ENCODE data around the gene CCL22.

The CCL22 gene

GRCh38 chr16:57386381-57386951 is 27.9 kb downstream of the CCL22 start:
- no peak overlapping the region for H3K27ac ChIP-seq (ENCODE audit: extremely low read depth, low read depth, low read length)
- H3K4me1 ChIP-seq (ENCODE audit: control insufficient read depth, insufficient read depth, low read length), result no peaks in the 10 kb centered on the region
- H3K4me3 ChIP-seq (ENCODE audit: low read depth, low read length), result no peak overlapping the region
- H3K9me3 ChIP-seq (ENCODE audit: control insufficient read depth, insufficient read depth, low read depth, low read length), result no peaks in the 10 kb centered on the region
- TF ChIP-seq EGR2 (tag by site-specific recombination; IDR thresholded peaks at IDR 0.05; ENCODE audit: low read depth) (0 out of 2 replicates have a peak, but pooled peaks have one; percentile 5), ZNF600 (tag by site-specific recombination; IDR thresholded peaks at IDR 0.05) (peak; percentile 81), ZIC2 (tag by site-specific recombination; IDR thresholded peaks at IDR 0.05) (peak; percentile 27; the same call in 1 of the 2 replicates), ZNF596 (tag by site-specific recombination; IDR thresholded peaks at IDR 0.05) (no peak)
- CTCF ChIA-PET, result interaction anchor here (1.3 kb wide), 1 partner anchor 30 kb away, joined by 4 read pairs; no protein-coding TSS in a partner anchor
- POLR2A ChIA-PET, result no interaction called here
- no peaks in the 10 kb centered on the region for H3K36me3 ChIP-seq (ENCODE audit: control insufficient read depth in 2 of 2, insufficient read depth in 1 of 2, low read length in 2 of 2)

- CTCF ChIA-PET, result interaction anchor here (1.3 kb wide), 1 partner anchor 29 kb away, joined by 4 read pairs; no protein-coding TSS in a partner anchor
- TF ChIP-seq PRDM1 (tag by site-specific recombination; IDR thresholded peaks at IDR 0.05) (peak; percentile 100), ZNF549 (tag by site-specific recombination; IDR thresholded peaks at IDR 0.05) (no peak), AEBP2 (tag by site-specific recombination; IDR thresholded peaks at IDR 0.05; ENCODE audit: borderline replicate concordance) (no peak), REST (tag by site-specific recombination; IDR thresholded peaks at IDR 0.05) (no peak), SALL2 (tag by site-specific recombination; IDR thresholded peaks at IDR 0.05; ENCODE audit: borderline replicate concordance) (no peak), TSHZ1 (tag by site-specific recombination; IDR thresholded peaks at IDR 0.05; ENCODE audit: borderline replicate concordance) (no peak), ZNF366 (tag by site-specific recombination; conservative IDR thresholded peaks at IDR 0.05) (peak; percentile 91), ZNF10 (tag by site-specific recombination; IDR thresholded peaks at IDR 0.05) (no peak), ZNF654 (tag by site-specific recombination; IDR thresholded peaks at IDR 0.05; ENCODE audit: low read depth) (no peak), KLF17 (tag by site-specific recombination; IDR thresholded peaks at IDR 0.05) (no peak), SP7 (tag by site-specific recombination; IDR thresholded peaks at IDR 0.05) (no peak), ZNF140 (tag by site-specific recombination; IDR thresholded peaks at IDR 0.05) (no peak), ZNF792 (tag by site-specific recombination; IDR thresholded peaks at IDR 0.05) (no peak), ZNF248 (tag by site-specific recombination; IDR thresholded peaks at IDR 0.05) (no peak), ZNF623 (tag by site-specific recombination; IDR thresholded peaks at IDR 0.05) (no peak), IKZF3 (tag by site-specific recombination; IDR thresholded peaks at IDR 0.05) (no peak), ZNF239 (tag by site-specific recombination; IDR thresholded peaks at IDR 0.05) (no peak), ZNF777 (tag by site-specific recombination; IDR thresholded peaks at IDR 0.05; ENCODE audit: borderline replicate concordance) (no peak), ZNF121 (tag by site-specific recombination; IDR thresholded peaks at IDR 0.05) (peak; percentile 59; the same call in 1 of the 2 replicates), ZNF585B (tag by site-specific recombination; IDR thresholded peaks at IDR 0.05) (no peak)
- no peak overlapping the region for H3K27ac ChIP-seq (ENCODE audit: extremely low read depth, low read depth, low read length)
- H3K36me3 ChIP-seq (ENCODE audit: control insufficient read depth in 2 of 2, insufficient read depth in 1 of 2, low read length in 2 of 2), result no peaks in the 10 kb centered on the region
- no peaks in the 10 kb centered on the region for H3K9me3 ChIP-seq (ENCODE audit: control insufficient read depth, insufficient read depth, low read depth, low read length)
- H3K4me1 ChIP-seq (ENCODE audit: control insufficient read depth, insufficient read depth, low read length), result no peaks in the 10 kb centered on the region
- POLR2A ChIA-PET, result no interaction called here
- H3K4me3 ChIP-seq (ENCODE audit: low read depth, low read length), result no peak overlapping the region
Measured at GRCh38 chr16:57387598-57388354, 29.2 kb downstream of the CCL22 start.

Data from HEK293 (cell line).